ENCODE data around the gene HIVEP3.
"Not testable (repeated sequence)": the region's sequence is repeated elsewhere in the genome, so short reads cannot be mapped to it uniquely, and the experiment has no call there.

HIVEP3 gene

GRCh38 chr1:41927118-41927517 is 8.4 kb upstream of the HIVEP3 start:
- no peak for DNase-seq
- no peak overlapping the region for H3K4me3 ChIP-seq (ENCODE audit: low read length)
- H3K36me3 ChIP-seq (replicated peaks; ENCODE audit: insufficient read depth, low read length), result no peaks in the 10 kb centered on the region
- no peak for TF ChIP-seq CTCF (IDR thresholded peaks at IDR 0.05; ENCODE audit: low read length)
- H3K4me2 ChIP-seq (ENCODE audit: low read depth, low read length), result no peak overlapping the region
- no peaks in the 10 kb centered on the region for H4K20me1 ChIP-seq (ENCODE audit: insufficient read depth, low read length)
- H3K79me2 ChIP-seq (ENCODE audit: low read length), result no peaks in the 10 kb centered on the region
- no peak overlapping the region for H3K9ac ChIP-seq (ENCODE audit: low read length)
- H3F3A ChIP-seq (ENCODE audit: insufficient read depth, low read length), result no peaks in the 10 kb centered on the region
- no peaks in the 10 kb centered on the region for H3K27me3 ChIP-seq (replicated peaks; ENCODE audit: insufficient read depth, low read length)
- H3K27ac ChIP-seq (ENCODE audit: low read length), result no peak overlapping the region
- no peaks in the 10 kb centered on the region for H3K4me1 ChIP-seq (ENCODE audit: low read length)
- no peaks in the 10 kb centered on the region for H3K9me2 ChIP-seq (replicated peaks; ENCODE audit: insufficient read depth, low read length)
- H3K9me3 ChIP-seq (replicated peaks; ENCODE audit: insufficient read depth, low read length), result no peaks in the 10 kb centered on the region
- H2AFZ ChIP-seq (ENCODE audit: low read length), result no peak overlapping the region

- no peak overlapping the region for H3K9ac ChIP-seq (ENCODE audit: low read length)
- no peaks in the 10 kb centered on the region for H3K79me2 ChIP-seq (ENCODE audit: low read length)
- no peak overlapping the region for H3K27ac ChIP-seq (ENCODE audit: low read length)
- no peak overlapping the region for H3K4me2 ChIP-seq (ENCODE audit: low read depth, low read length)
- H3K9me2 ChIP-seq (replicated peaks; ENCODE audit: insufficient read depth, low read length), result no peaks in the 10 kb centered on the region
- no peak overlapping the region for H2AFZ ChIP-seq (ENCODE audit: low read length)
- no peak for DNase-seq
- H3F3A ChIP-seq (ENCODE audit: insufficient read depth, low read length), result no peaks in the 10 kb centered on the region
- H4K20me1 ChIP-seq (ENCODE audit: insufficient read depth, low read length), result no peaks in the 10 kb centered on the region
- no peak overlapping the region for H3K4me3 ChIP-seq (ENCODE audit: low read length)
- H3K4me1 ChIP-seq (ENCODE audit: low read length), result no peaks in the 10 kb centered on the region
- TF ChIP-seq CTCF (IDR thresholded peaks at IDR 0.05; ENCODE audit: low read length) (no peak), EZH2phosphoT487 (IDR thresholded peaks at IDR 0.05; ENCODE audit: low read length) (no peak), EZH2 (optimal IDR thresholded peaks at IDR 0.05; ENCODE audit: low read depth, low read length) (no peak)
- H3K27me3 ChIP-seq (replicated peaks; ENCODE audit: insufficient read depth, low read length), result no peaks in the 10 kb centered on the region
- no peaks in the 10 kb centered on the region for H3K9me3 ChIP-seq (replicated peaks; ENCODE audit: insufficient read depth, low read length)
- no peaks in the 10 kb centered on the region for H3K36me3 ChIP-seq (replicated peaks; ENCODE audit: insufficient read depth, low read length)
These were observed 7.0 kb upstream of the HIVEP3 start for GRCh38 chr1:41925712-41926111.

- Histone ChIP-seq H3K9me2 (replicated peaks; ENCODE audit: insufficient read depth, low read length) (no peaks in the 10 kb centered on the region), H3K79me2 (ENCODE audit: low read length) (no peaks in the 10 kb centered on the region), H2AFZ (ENCODE audit: low read length) (no peak overlapping the region), H3K27me3 (replicated peaks; ENCODE audit: insufficient read depth, low read length) (no peaks in the 10 kb centered on the region), H3K36me3 (replicated peaks; ENCODE audit: insufficient read depth, low read length) (no peaks in the 10 kb centered on the region), H3K27ac (ENCODE audit: low read length) (no peak overlapping the region), H3F3A (ENCODE audit: insufficient read depth, low read length) (no peaks in the 10 kb centered on the region), H3K4me3 (ENCODE audit: low read length) (no peak overlapping the region), H3K9me3 (replicated peaks; ENCODE audit: insufficient read depth, low read length) (no peaks in the 10 kb centered on the region), H3K9ac (ENCODE audit: low read length) (no peak overlapping the region), H3K4me1 (ENCODE audit: low read length) (peaks cover 4% of the 10 kb centered on the region; the same call in 1 of the 2 replicates), H4K20me1 (ENCODE audit: insufficient read depth, low read length) (no peaks in the 10 kb centered on the region), H3K4me2 (ENCODE audit: low read depth, low read length) (no peak overlapping the region)
- TF ChIP-seq EZH2phosphoT487 (IDR thresholded peaks at IDR 0.05; ENCODE audit: low read length) (no peak), CTCF (IDR thresholded peaks at IDR 0.05; ENCODE audit: low read length) (no peak), EZH2 (optimal IDR thresholded peaks at IDR 0.05; ENCODE audit: low read depth, low read length) (no peak)
- no peak for DNase-seq
These were observed 6.2 kb upstream of the HIVEP3 start for GRCh38 chr1:41924911-41925310.

GRCh38 chr1:41921271-41921670 is 2.5 kb upstream of the HIVEP3 start:
- not testable (repeated sequence) for H2AFZ ChIP-seq (ENCODE audit: low read length); H3K27me3 ChIP-seq (replicated peaks; ENCODE audit: insufficient read depth, low read length); H3K9me3 ChIP-seq (replicated peaks; ENCODE audit: insufficient read depth, low read length); H3K36me3 ChIP-seq (replicated peaks; ENCODE audit: insufficient read depth, low read length); H3K4me1 ChIP-seq (ENCODE audit: low read length); H3K4me2 ChIP-seq (ENCODE audit: low read depth, low read length); H4K20me1 ChIP-seq (ENCODE audit: insufficient read depth, low read length); H3K27ac ChIP-seq (ENCODE audit: low read length); H3K9ac ChIP-seq (ENCODE audit: low read length); H3K4me3 ChIP-seq (ENCODE audit: low read length); H3K9me2 ChIP-seq (replicated peaks; ENCODE audit: insufficient read depth, low read length); H3K79me2 ChIP-seq (ENCODE audit: low read length); DNase-seq; H3F3A ChIP-seq (ENCODE audit: insufficient read depth, low read length)
